HepG2 (cell line): Measurements from ENCODE around the gene ADAMTS14. TPM values are rescaled to one million over a fixed set of nuclear protein-coding genes. Genes with fewer than 3 reads are reported as not detected.

Experiments used
- ATAC-seq: fragments of 200-7000 bp; cut with Tn5 transposase; 3 replicates; pipeline ENCODE4 v1.9.1; 2020; ENCODE audit warnings: mild to moderate bottlenecking, moderate library complexity
- BruUV-seq: library from RNA; stranded (reverse); fragments of 400-500 nt; replicated peaks from 2 replicates; lab custom pipeline; 2021; lab: Mats Ljungman, UMichigan
- CTCF ChIA-PET: fragments of 300-600 bp; formaldehyde crosslinking; extraction: SDS; loops from one replicate; lab custom pipeline; 2021; ENCODE audit warnings: low total read pairs, inconsistent platforms, low intra/inter-chr PET ratio; lab: Yijun Ruan, JAX
- POLR2A ChIA-PET: fragments of 350-600 bp; sonication (Branson Sonifier 250); formaldehyde crosslinking; loops from one replicate; lab custom pipeline; 2020; ENCODE audit warnings: antibody characterized with exemption, inconsistent platforms; lab: Yijun Ruan, JAX
- DNase-seq: peaks from one replicate; pipeline ENCODE4 v3.0.0-alpha.2; 2015; ENCODE audit warnings: low spot score
- FAIRE-seq: peaks from 3 replicates; lab custom pipeline; 2011; peaks lifted over from hg19 to GRCh38; lab: Jason Lieb, UNC
- H2AFZ ChIP-seq: one replicate; pipeline ENCODE4 v1.6.1; 2011; ENCODE audit warnings: low read length, inconsistent platforms
- H3K27ac ChIP-seq: fragments of 300-600 bp; 3 replicates; pipeline ENCODE4 v1.8.0; 2011; ENCODE audit warnings: mixed run types, mild to moderate bottlenecking, mixed read lengths, low read length, inconsistent platforms; ENCODE audit not compliant: insufficient read depth; ENCODE audit errors: extremely low read length
- H3K27me3 ChIP-seq, 2 experiments: fragments of 200-600 bp in 1 of 2; 2 replicates in 1 of 2; 3 replicates in 1 of 2; pipeline versions ENCODE4 v1.6.0 to v1.8.0; 2011; ENCODE audit warnings: low read length in 2 of 2, mild to moderate bottlenecking in 2 of 2, moderate library complexity in 2 of 2, inconsistent platforms in 1 of 2; ENCODE audit not compliant: insufficient read depth in 2 of 2, control insufficient read depth in 1 of 2
- H3K36me3 ChIP-seq, 2 experiments: fragments of 200-600 bp in 1 of 2; replicated peaks in 1 of 2; 2 replicates in 1 of 2; 3 replicates in 1 of 2; pipeline versions ENCODE4 v1.5.1 to v1.8.0; 2011; ENCODE audit warnings: low read length in 2 of 2, inconsistent platforms in 1 of 2; ENCODE audit not compliant: insufficient read depth in 2 of 2, control insufficient read depth in 1 of 2
- H3K4me1 ChIP-seq: 2 replicates; pipeline ENCODE4 v1.5.1; 2012; ENCODE audit warnings: low read length, inconsistent platforms; ENCODE audit not compliant: insufficient read depth
- H3K4me2 ChIP-seq: 2 replicates; pipeline ENCODE4 v1.6.0; 2011; ENCODE audit warnings: low read depth, low read length, inconsistent platforms
- H3K4me3 ChIP-seq, 3 experiments: fragments of 200-600 bp in 1 of 3; sonication (generic), shearing (Covaris generic) in 1 of 3; replicated peaks in 1 of 3; 2 replicates each; pipeline ENCODE4 v1.5.1; 2011 to 2016; ENCODE audit warnings: low read length in 3 of 3, inconsistent platforms in 2 of 3, low read depth in 2 of 3, mild to moderate bottlenecking in 2 of 3, control low read depth in 1 of 3, mixed read lengths in 1 of 3; ENCODE audit not compliant: insufficient read depth in 1 of 3
- H3K79me2 ChIP-seq: one replicate; pipeline ENCODE4 v1.6.1; 2011; ENCODE audit warnings: low read length, inconsistent platforms; ENCODE audit not compliant: insufficient read depth
- H3K9ac ChIP-seq: 2 replicates; pipeline ENCODE4 v1.6.0; 2011; ENCODE audit warnings: mild to moderate bottlenecking, low read depth, low read length, inconsistent platforms; ENCODE audit not compliant: insufficient read depth
- H3K9me3 ChIP-seq: 2 replicates; pipeline ENCODE4 v1.5.1; 2012; ENCODE audit warnings: mild to moderate bottlenecking, low read length
- H4K20me1 ChIP-seq: 2 replicates; pipeline ENCODE4 v1.6.0; 2011; ENCODE audit warnings: inconsistent platforms, mild to moderate bottlenecking, low read length, moderate library complexity; ENCODE audit not compliant: insufficient read depth
- ZBTB40 ChIP-seq, 2 experiments: fragments of 450-650 bp in 1 of 2; sonication (generic) in 1 of 2; formaldehyde crosslinking in 1 of 2; IDR thresholded peaks; 2 replicates each; pipeline versions ENCODE4 v1.6.1 to v1.8.0; 2016 to 2022; ENCODE audit warnings: antibody characterized with exemption in 1 of 2, mild to moderate bottlenecking in 1 of 2, missing genetic modification reagents in 1 of 2
- ZNF225 ChIP-seq: sonication (generic); formaldehyde crosslinking; IDR thresholded peaks from 2 replicates; pipeline ENCODE4 v1.4.0; 2020; ENCODE audit warnings: mild to moderate bottlenecking, missing genetic modification reagents
- ZNF629 ChIP-seq: sonication (generic); formaldehyde crosslinking; conservative IDR thresholded peaks from 2 replicates; pipeline ENCODE4 v1.5.0; 2020; ENCODE audit warnings: missing genetic modification reagents
- WGBS: methylation state at CpG from one replicate; pipeline ENCODE4 v1.1.6; 2017; ENCODE audit warnings: low lambda C conversion rate; 5-methylcytosine and 5-hydroxymethylcytosine counted together
- in situ Hi-C: cut with HindIII; loops from 2 replicates; pipeline ENCODE4 v1.10.0; 2017; ENCODE audit warnings: low pct_unique_long_range_greater_than_20kb; ENCODE audit not compliant: extremely low pct_ligation_motif_present
- intact Hi-C: fragments of 100-400 bp; cut with micrococcal nuclease; formaldehyde crosslinking; loops from one replicate; pipeline ENCODE4 v1.10.0; 2022; ENCODE audit not compliant: unreplicated experiment
- polyA plus RNA-seq, 8 experiments: library from polyadenylated mRNA; depleted of rRNA in 3 of 8; stranded (reverse) in 7 of 8; unstranded in 1 of 8; fragments of >200 nt; fragmentation: Illumina TruSeq in 4 of 8; extraction: Trizol in 4 of 8; gene quantifications; 2 replicates each; pipeline versions ENCODE4 v1.2.1 to v1.2.3, GENCODE V29; 2011 to 2016; ENCODE audit warnings: low read depth in 4 of 8, missing spikeins in 1 of 8, mixed read lengths in 1 of 8; ENCODE audit not compliant: insufficient read depth in 1 of 8
- total RNA-seq, 5 experiments: library from RNA; depleted of rRNA; stranded (reverse); fragments of >200 nt; fragmentation: Illumina TruSeq; extraction: Trizol; gene quantifications; 2 replicates each; pipeline ENCODE4 v1.2.3, GENCODE V29; 2016; ENCODE audit warnings: low read depth in 1 of 5

Gene ADAMTS14
- total and polyA plus RNA-seq, 2 of the 13 experiments (the other 11 are each of a cell fraction or from before 2014, with no cell fraction given) = 0.04 to 0.07 TPM

- no peak for TF ChIP-seq ZBTB40 (IDR thresholded peaks at IDR 0.05)
- TF ChIP-seq ZBTB40 (CRISPR knock-in tag; IDR thresholded peaks at IDR 0.05) = no peak
- TF ChIP-seq, all 625 proteins: peak for 0
Measured at GRCh38 chr10:70683940-70684339, 11.6 kb downstream of the ADAMTS14 start (continued).

- Histone ChIP-seq H3K36me3 (no peaks in the 10 kb centered on the region), H3K9ac (no peak overlapping the region), H3K4me2 (no peak overlapping the region), H3K27ac (no peak overlapping the region), H3K4me3 (no peak overlapping the region), H3K27me3 (no peaks in the 10 kb centered on the region), H4K20me1 (no peaks in the 10 kb centered on the region), H3K79me2 (no peaks in the 10 kb centered on the region), H3K4me1 (peaks cover 14% of the 10 kb centered on the region), H3K9me3 (no peaks in the 10 kb centered on the region), H2AFZ (no peak overlapping the region)
- CTCF ChIA-PET = no interaction called here
- no peak for FAIRE-seq
- POLR2A ChIA-PET = no interaction called here
- in situ Hi-C loops (no loop called here), intact Hi-C loops (no loop called here)
- no peak for DNase-seq
- TF ChIP-seq ZNF225 (CRISPR knock-in tag) (no peak), ZNF629 (peak; percentile 58; the same call in 1 of the 2 replicates)
- no peak for ATAC-seq
- no TSS peak for BruUV-seq
- whole genome bisulfite sequencing = 73% methylated on average over 3 of the region's 3 CpGs
Measured at GRCh38 chr10:70684374-70684773, 12.1 kb downstream of the ADAMTS14 start.
